K562 (cell line): Measurements from ENCODE around the gene TMEM30A. TPM values are rescaled to one million over a fixed set of nuclear protein-coding genes. Genes with fewer than 3 reads are reported as not detected.

Source experiments
- ATAC-seq: fragments of 200-7000 bp; cut with Tn5 transposase; 3 replicates; pipeline ENCODE4 v1.9.1; 2020; ENCODE audit warnings: moderate library complexity
- BruUV-seq: library from RNA; stranded (reverse); fragments of 400-500 nt; replicated peaks from 2 replicates; lab custom pipeline; 2021; lab: Mats Ljungman, UMichigan
- CTCF ChIA-PET: fragments of 300-600 bp; formaldehyde crosslinking; extraction: SDS; loops from one replicate; lab custom pipeline; 2021; ENCODE audit warnings: low intra/inter-chr PET ratio; lab: Yijun Ruan, JAX
- POLR2A ChIA-PET: fragments of 300-600, 350-650 bp; sonication (Branson Sonifier 250); formaldehyde crosslinking; extraction: SDS; loops from one replicate; lab custom pipeline; 2021; ENCODE audit warnings: antibody characterized with exemption, inconsistent platforms; lab: Yijun Ruan, JAX
- DNase-seq, 4 experiments: peaks; one replicate each; pipeline versions ENCODE4 v3.0.0 to v3.0.0-alpha.2; 2011 to 2018; ENCODE audit warnings: low spot score in 3 of 4, mixed read lengths in 3 of 4; ENCODE audit errors: extremely low read depth in 1 of 4
- FAIRE-seq: peaks from 2 replicates; lab custom pipeline; 2011; peaks lifted over from hg19 to GRCh38; lab: Jason Lieb, UNC
- H2AFZ ChIP-seq: 2 replicates; pipeline ENCODE4 v1.6.0; 2011; ENCODE audit warnings: low read depth, low read length, control low read depth, inconsistent platforms
- H3K27ac ChIP-seq: fragments of 200-600 bp; 3 replicates; pipeline ENCODE4 v1.8.0; 2011; ENCODE audit warnings: low read depth, mild to moderate bottlenecking, control low read depth, inconsistent platforms, low read length, moderate library complexity, mixed read lengths; ENCODE audit errors: extremely low read depth
- H3K27me3 ChIP-seq, 2 experiments: fragments of 300-600 bp in 1 of 2; 2 replicates in 1 of 2; 3 replicates in 1 of 2; pipeline versions ENCODE4 v1.6.0 to v1.8.0; 2011; ENCODE audit warnings: inconsistent platforms in 2 of 2, low read length in 2 of 2, mild to moderate bottlenecking in 1 of 2, mixed read lengths in 1 of 2, moderate library complexity in 1 of 2; ENCODE audit not compliant: control insufficient read depth in 2 of 2, insufficient read depth in 2 of 2
- H3K36me3 ChIP-seq: fragments of 300-600 bp; 3 replicates; pipeline ENCODE4 v1.8.0; 2011; ENCODE audit warnings: mild to moderate bottlenecking, low read length, inconsistent platforms; ENCODE audit not compliant: control insufficient read depth, insufficient read depth
- H3K4me1 ChIP-seq, 2 experiments: fragments of 200-600 bp in 1 of 2; replicated peaks in 1 of 2; 2 replicates in 1 of 2; 3 replicates in 1 of 2; pipeline versions ENCODE4 v1.5.1 to v1.8.0; 2011; ENCODE audit warnings: inconsistent platforms in 2 of 2, low read length in 2 of 2, mild to moderate bottlenecking in 1 of 2, mixed read lengths in 1 of 2, moderate library complexity in 1 of 2; ENCODE audit not compliant: control insufficient read depth in 2 of 2, insufficient read depth in 2 of 2
- H3K4me2 ChIP-seq: 2 replicates; pipeline ENCODE4 v1.6.1; 2011; ENCODE audit warnings: low read length, control low read depth, inconsistent platforms, mixed read lengths; ENCODE audit not compliant: insufficient read depth
- H3K4me3 ChIP-seq: fragments of 200-600 bp; sonication (generic), shearing (Covaris generic); 2 replicates; pipeline ENCODE4 v1.5.1; 2016; ENCODE audit warnings: control low read depth, inconsistent platforms
- H3K79me2 ChIP-seq: fragments of 200-600 bp; 3 replicates; pipeline ENCODE4 v1.8.0; 2011; ENCODE audit warnings: low read length, inconsistent platforms; ENCODE audit not compliant: control insufficient read depth, insufficient read depth
- H3K9ac ChIP-seq, 2 experiments: 2 replicates each; pipeline versions ENCODE4 v1.6.0 to v1.6.1; 2011; ENCODE audit warnings: low read depth in 2 of 2, low read length in 2 of 2, control low read depth in 1 of 2, inconsistent platforms in 1 of 2, mild to moderate bottlenecking in 1 of 2, mixed read lengths in 1 of 2; ENCODE audit not compliant: insufficient read depth in 1 of 2
- H3K9me1 ChIP-seq: one replicate; pipeline ENCODE4 v1.6.0; 2011; ENCODE audit warnings: inconsistent platforms, mild to moderate bottlenecking, low read length, moderate library complexity; ENCODE audit not compliant: control insufficient read depth, insufficient read depth
- H3K9me3 ChIP-seq: replicated peaks from 2 replicates; pipeline ENCODE4 v1.5.1; 2011; ENCODE audit warnings: low read depth, low read length, inconsistent platforms; ENCODE audit not compliant: control insufficient read depth, insufficient read depth
- H4K20me1 ChIP-seq: replicated peaks from 2 replicates; pipeline ENCODE4 v1.6.1; 2011; ENCODE audit warnings: low read length, inconsistent platforms, mixed read lengths; ENCODE audit not compliant: control insufficient read depth, insufficient read depth
- ADNP ChIP-seq: fragments of 200-800 bp; sonication (Bioruptor generic); IDR thresholded peaks from 2 replicates; pipeline ENCODE4 v1.6.1; 2016; ENCODE audit warnings: missing genetic modification characterization, missing compliant biosample characterization
- ARHGAP35 ChIP-seq: fragments of 450-650 bp; IDR thresholded peaks from 2 replicates; pipeline ENCODE4 v1.6.1; 2018; ENCODE audit not compliant: partially characterized antibody
- ATF2 ChIP-seq: sonication (generic); formaldehyde crosslinking; IDR thresholded peaks from 2 replicates; pipeline ENCODE4 v1.8.1; 2022; ENCODE audit warnings: missing genetic modification reagents
- CEBPG ChIP-seq, 3 experiments: fragments of 200-800 bp in 1 of 3; sonication (Bioruptor generic) in 1 of 3; sonication (generic) in 1 of 3; formaldehyde crosslinking in 1 of 3; IDR thresholded peaks in 2 of 3; conservative IDR thresholded peaks in 1 of 3; 2 replicates each; pipeline versions ENCODE4 v1.6.1 to v1.8.0; 2016 to 2022; ENCODE audit warnings: missing compliant biosample characterization in 2 of 3, missing genetic modification characterization in 2 of 3, mild to moderate bottlenecking in 1 of 3, missing genetic modification reagents in 1 of 3
- CTBP1 ChIP-seq: fragments of 450-650 bp; IDR thresholded peaks from 2 replicates; pipeline ENCODE4 v1.6.1; 2016; ENCODE audit warnings: borderline replicate concordance
- GATAD2B ChIP-seq: fragments of 450-650 bp; IDR thresholded peaks from 2 replicates; pipeline ENCODE4 v1.6.1; 2017; ENCODE audit warnings: mild to moderate bottlenecking, borderline replicate concordance
- NBN ChIP-seq: fragments of 450-650 bp; IDR thresholded peaks from 2 replicates; pipeline ENCODE4 v1.6.1; 2016; ENCODE audit warnings: low read depth, mild to moderate bottlenecking
- PHB2 ChIP-seq: fragments of 450-650 bp; IDR thresholded peaks from 2 replicates; pipeline ENCODE4 v1.6.1; 2017; ENCODE audit warnings: low read depth
- ZBED1 ChIP-seq: IDR thresholded peaks from 2 replicates; pipeline ENCODE4 v1.6.1; 2014
- ZKSCAN3 ChIP-seq: fragments of 250-450 bp; sonication (Bioruptor Pico); IDR thresholded peaks from 2 replicates; pipeline ENCODE4 v1.4.0; 2020
- ZNF764 ChIP-seq: fragments of 250-450 bp; sonication (Bioruptor Pico); IDR thresholded peaks from 2 replicates; pipeline ENCODE4 v1.4.0; 2020; ENCODE audit warnings: low read depth, mild to moderate bottlenecking, moderate library complexity
- WGBS: fragments of 100-300 bp; shearing (Covaris generic); methylation state at CpG from one replicate; pipeline ENCODE4 v1.1.6; 2016; ENCODE audit warnings: low coverage, mixed read lengths; ENCODE audit not compliant: insufficient coverage; ENCODE audit errors: missing lambda C conversion rate; 5-methylcytosine and 5-hydroxymethylcytosine counted together
- in situ Hi-C: fragments of 300-500 bp; cut with MboI; formaldehyde crosslinking; loops from 4 replicates; pipeline ENCODE4 v1.15.0; 2018; ENCODE audit warnings: inconsistent platforms, mixed read lengths
- intact Hi-C: fragments of 100-400 bp; cut with micrococcal nuclease; formaldehyde crosslinking; loops from 2 replicates; pipeline ENCODE4 v1.14.2; 2022
- polyA plus RNA-seq, 8 experiments: library from polyadenylated mRNA; depleted of rRNA in 4 of 8; stranded (reverse) in 5 of 8; unstranded in 3 of 8; fragments of >200 nt; fragmentation: Nextera tagmentation in 2 of 8; fragmentation: Illumina TruSeq in 1 of 8; extraction: Ambion mirVana in 2 of 8; extraction: Trizol in 1 of 8; gene quantifications; 2 replicates each; pipeline versions ENCODE4 v1.2.1 to v1.2.3, GENCODE V29; 2011 to 2014; ENCODE audit warnings: inconsistent platforms in 1 of 8, missing spikeins in 1 of 8
- total RNA-seq, 7 experiments: library from RNA; depleted of rRNA in 6 of 7; stranded (reverse); fragments of >200 nt in 6 of 7; fragmentation: Illumina TruSeq in 2 of 7; extraction: Trizol in 2 of 7; gene quantifications; 2 replicates each; pipeline versions ENCODE4 v1.2.1 to v1.2.3, GENCODE V29; 2011 to 2021; ENCODE audit warnings: low replicate concordance in 1 of 7
- TF ChIP-seq, protein P1 (sequence below): fragments of 200-800 bp; sonication (Bioruptor generic); IDR thresholded peaks from 2 replicates; pipeline ENCODE4 v1.6.1; 2016; ENCODE audit warnings: missing genetic modification characterization, missing compliant biosample characterization
- TF ChIP-seq, protein P2 (sequence below): fragments of 250-450 bp; sonication (Bioruptor Pico); IDR thresholded peaks from 2 replicates; pipeline ENCODE4 v1.4.0; 2020; ENCODE audit warnings: mild to moderate bottlenecking, moderate library complexity

Gene TMEM30A
- total and polyA plus RNA-seq, 9 of the 15 experiments (the other 6 are each of a cell fraction or from before 2014, with no cell fraction given): 6.5 to 31.2 (median 16.3) TPM

GRCh38 chr6:75318900-75319299, 34.3 kb upstream of the TMEM30A start:
- POLR2A ChIA-PET: interaction anchor here (0.6 to 1.0 kb wide), 2 partner anchors 10 to 27 kb away, joined by 3 to 4 read pairs; no protein-coding TSS in a partner anchor
- Histone ChIP-seq H3K79me2 (no peaks in the 10 kb centered on the region), H3K4me2 (no peak overlapping the region), H3K27me3 (peaks cover 5 to 11% of the 10 kb centered on the region in 2 experiments; a peak in 3 of 5 replicates), H3K4me1 (no peaks in the 10 kb centered on the region), H2AFZ (no peak overlapping the region), H3K36me3 (no peaks in the 10 kb centered on the region), H3K4me3 (no peak overlapping the region), H4K20me1 (no peaks in the 10 kb centered on the region), H3K9me1 (no peaks in the 10 kb centered on the region), H3K9me3 (no peaks in the 10 kb centered on the region), H3K27ac (no peak overlapping the region), H3K9ac (no peak overlapping the region)
- CTCF ChIA-PET: no interaction called here
- DNase-seq (no peak), FAIRE-seq (no peak), ATAC-seq (no peak)
- in situ Hi-C loops: no loop called here
- 0% methylated on average over 2 of the region's 2 CpGs for WGBS
- intact Hi-C loops: no loop called here
- BruUV-seq: no TSS peak
- no peak for TF ChIP-seq ARHGAP35
- TF ChIP-seq PHB2: no peak
- TF ChIP-seq NBN: no peak
- TF ChIP-seq CTBP1: no peak
- no peak for TF ChIP-seq ADNP (tag)
- TF ChIP-seq ZNF764 (CRISPR knock-in tag): no peak
- TF ChIP-seq GATAD2B: no peak
- no peak for TF ChIP-seq ATF2 (CRISPR knock-in tag)
- TF ChIP-seq CEBPG (CRISPR knock-in tag; IDR thresholded peaks at IDR 0.05): no peak
- no peak for TF ChIP-seq CEBPG (tag; conservative IDR thresholded peaks at IDR 0.05 in 1 of 2, IDR thresholded peaks at IDR 0.05 in 1 of 2)
- TF ChIP-seq, protein P1, sequence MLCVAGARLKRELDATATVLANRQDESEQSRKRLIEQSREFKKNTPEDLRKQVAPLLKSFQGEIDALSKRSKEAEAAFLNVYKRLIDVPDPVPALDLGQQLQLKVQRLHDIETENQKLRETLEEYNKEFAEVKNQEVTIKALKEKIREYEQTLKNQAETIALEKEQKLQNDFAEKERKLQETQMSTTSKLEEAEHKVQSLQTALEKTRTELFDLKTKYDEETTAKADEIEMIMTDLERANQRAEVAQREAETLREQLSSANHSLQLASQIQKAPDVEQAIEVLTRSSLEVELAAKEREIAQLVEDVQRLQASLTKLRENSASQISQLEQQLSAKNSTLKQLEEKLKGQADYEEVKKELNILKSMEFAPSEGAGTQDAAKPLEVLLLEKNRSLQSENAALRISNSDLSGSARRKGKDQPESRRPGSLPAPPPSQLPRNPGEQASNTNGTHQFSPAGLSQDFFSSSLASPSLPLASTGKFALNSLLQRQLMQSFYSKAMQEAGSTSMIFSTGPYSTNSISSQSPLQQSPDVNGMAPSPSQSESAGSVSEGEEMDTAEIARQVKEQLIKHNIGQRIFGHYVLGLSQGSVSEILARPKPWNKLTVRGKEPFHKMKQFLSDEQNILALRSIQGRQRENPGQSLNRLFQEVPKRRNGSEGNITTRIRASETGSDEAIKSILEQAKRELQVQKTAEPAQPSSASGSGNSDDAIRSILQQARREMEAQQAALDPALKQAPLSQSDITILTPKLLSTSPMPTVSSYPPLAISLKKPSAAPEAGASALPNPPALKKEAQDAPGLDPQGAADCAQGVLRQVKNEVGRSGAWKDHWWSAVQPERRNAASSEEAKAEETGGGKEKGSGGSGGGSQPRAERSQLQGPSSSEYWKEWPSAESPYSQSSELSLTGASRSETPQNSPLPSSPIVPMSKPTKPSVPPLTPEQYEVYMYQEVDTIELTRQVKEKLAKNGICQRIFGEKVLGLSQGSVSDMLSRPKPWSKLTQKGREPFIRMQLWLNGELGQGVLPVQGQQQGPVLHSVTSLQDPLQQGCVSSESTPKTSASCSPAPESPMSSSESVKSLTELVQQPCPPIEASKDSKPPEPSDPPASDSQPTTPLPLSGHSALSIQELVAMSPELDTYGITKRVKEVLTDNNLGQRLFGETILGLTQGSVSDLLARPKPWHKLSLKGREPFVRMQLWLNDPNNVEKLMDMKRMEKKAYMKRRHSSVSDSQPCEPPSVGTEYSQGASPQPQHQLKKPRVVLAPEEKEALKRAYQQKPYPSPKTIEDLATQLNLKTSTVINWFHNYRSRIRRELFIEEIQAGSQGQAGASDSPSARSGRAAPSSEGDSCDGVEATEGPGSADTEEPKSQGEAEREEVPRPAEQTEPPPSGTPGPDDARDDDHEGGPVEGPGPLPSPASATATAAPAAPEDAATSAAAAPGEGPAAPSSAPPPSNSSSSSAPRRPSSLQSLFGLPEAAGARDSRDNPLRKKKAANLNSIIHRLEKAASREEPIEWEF (CRISPR knock-in tag): no peak
- TF ChIP-seq ZKSCAN3 (CRISPR knock-in tag): no peak
- TF ChIP-seq ZBED1: no peak
- TF ChIP-seq, protein P2, sequence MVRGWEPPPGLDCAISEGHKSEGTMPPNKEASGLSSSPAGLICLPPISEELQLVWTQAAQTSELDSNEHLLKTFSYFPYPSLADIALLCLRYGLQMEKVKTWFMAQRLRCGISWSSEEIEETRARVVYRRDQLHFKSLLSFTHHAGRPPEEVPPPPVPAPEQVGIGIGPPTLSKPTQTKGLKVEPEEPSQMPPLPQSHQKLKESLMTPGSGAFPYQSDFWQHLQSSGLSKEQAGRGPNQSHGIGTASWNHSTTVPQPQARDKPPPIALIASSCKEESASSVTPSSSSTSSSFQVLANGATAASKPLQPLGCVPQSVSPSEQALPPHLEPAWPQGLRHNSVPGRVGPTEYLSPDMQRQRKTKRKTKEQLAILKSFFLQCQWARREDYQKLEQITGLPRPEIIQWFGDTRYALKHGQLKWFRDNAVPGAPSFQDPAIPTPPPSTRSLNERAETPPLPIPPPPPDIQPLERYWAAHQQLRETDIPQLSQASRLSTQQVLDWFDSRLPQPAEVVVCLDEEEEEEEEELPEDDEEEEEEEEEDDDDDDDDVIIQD (CRISPR knock-in tag): no peak
